Stimulated activated CD4-positive, alpha-beta T cell treated with anti-CD3 and anti-CD28 coated beads, Interleukin-1b, Interleukin-23, amount 100 ng/mL, for 24 hours (primary cell): ENCODE results near the gene KLK2.

Experiments used
- DNase-seq, 4 experiments: peaks; one replicate each; pipeline ENCODE4 v3.0.0-alpha.2; 2020; ENCODE audit warnings: low read depth in 4 of 4, low spot score in 1 of 4

The KLK2 gene

GRCh38 chr19:50844296-50844935 is 28.8 kb upstream of the KLK2 start:
- no peak for DNase-seq

GRCh38 chr19:50850738-50851137 is 22.5 kb upstream of the KLK2 start:
- DNase-seq: no peak

- no peak for DNase-seq
Measured at GRCh38 chr19:50851620-50852019, 21.6 kb upstream of the KLK2 start.

- no peak for DNase-seq
Measured at GRCh38 chr19:50854636-50855410, 18.4 kb upstream of the KLK2 start, which contains the start of gene KLK3. Gene KLK3 (plus strand): TSS chr19:50854915. CDS start chr19:50854956, 41 bp downstream.

- no peak for DNase-seq
Measured at GRCh38 chr19:50857366-50857765, 15.9 kb upstream of the KLK2 start.

GRCh38 chr19:50858886-50859285 is 14.4 kb upstream of the KLK2 start:
- DNase-seq: no peak

- no peak for DNase-seq
Measured at GRCh38 chr19:50859849-50860248, 13.4 kb upstream of the KLK2 start.

GRCh38 chr19:50861010-50861409 is 12.2 kb upstream of the KLK2 start:
- DNase-seq: no peak

GRCh38 chr19:50861496-50862286 is 11.5 kb upstream of the KLK2 start:
- DNase-seq: no peak

GRCh38 chr19:50869479-50869878 is 3.8 kb upstream of the KLK2 start:
- DNase-seq: no peak

GRCh38 chr19:50870417-50871089 is 2.7 kb upstream of the KLK2 start:
- peak in 2 of 4 experiments; percentile 2 to 20 for DNase-seq

GRCh38 chr19:50874211-50874610 is 972 bp downstream of the KLK2 start:
- DNase-seq: no peak

GRCh38 chr19:50875795-50876422 is 2.7 kb downstream of the KLK2 start:
- DNase-seq: no peak

- no peak for DNase-seq
Measured at GRCh38 chr19:50876456-50876855, 3.2 kb downstream of the KLK2 start.

- no peak for DNase-seq
Measured at GRCh38 chr19:50877338-50877737, 4.1 kb downstream of the KLK2 start.

- no peak for DNase-seq
Measured at GRCh38 chr19:50878851-50879250, 5.6 kb downstream of the KLK2 start.

GRCh38 chr19:50880241-50880640 is 7.0 kb downstream of the KLK2 start:
- no peak for DNase-seq

GRCh38 chr19:50882188-50882587 is 8.9 kb downstream of the KLK2 start:
- no peak for DNase-seq

GRCh38 chr19:50889638-50890037 is 16.4 kb downstream of the KLK2 start:
- no peak for DNase-seq

GRCh38 chr19:50890422-50891252 is 17.4 kb downstream of the KLK2 start:
- DNase-seq: no peak
